Fibroblast of lung (primary cell): Measurements from ENCODE around the gene FGF22. TPM values are rescaled to one million over a fixed set of nuclear protein-coding genes. Genes with fewer than 3 reads are reported as not detected.
"Not testable (repeated sequence)": the region's sequence is repeated elsewhere in the genome, so short reads cannot be mapped to it uniquely, and the experiment has no call there.

Experiments
- DNase-seq, 2 donors: peaks; one replicate each; pipeline versions ENCODE4 v3.0.0 to v3.0.0-alpha.2; 2010; ENCODE audit warnings: low read depth in 2 of 2
- H2AFZ ChIP-seq: 2 replicates; pipeline ENCODE4 v1.5.1; 2012; ENCODE audit warnings: low read length, control low read depth, inconsistent platforms
- H3K27ac ChIP-seq: 2 replicates; pipeline ENCODE4 v1.5.1; 2011; ENCODE audit warnings: low read length, control low read depth; ENCODE audit not compliant: insufficient read depth
- H3K27me3 ChIP-seq: 2 replicates; pipeline ENCODE4 v1.5.1; 2011; ENCODE audit warnings: mild to moderate bottlenecking, low read length; ENCODE audit not compliant: control insufficient read depth, insufficient read depth
- H3K36me3 ChIP-seq: 2 replicates; pipeline ENCODE4 v1.5.1; 2011; ENCODE audit warnings: low read length; ENCODE audit not compliant: control insufficient read depth, insufficient read depth
- H3K4me1 ChIP-seq: 2 replicates; pipeline ENCODE4 v1.5.1; 2011; ENCODE audit warnings: low read length; ENCODE audit not compliant: control insufficient read depth, insufficient read depth; ENCODE audit errors: extremely low read depth
- H3K4me2 ChIP-seq: 2 replicates; pipeline ENCODE4 v1.5.1; 2011; ENCODE audit warnings: low read length, control low read depth; ENCODE audit not compliant: insufficient read depth; ENCODE audit errors: extremely low read depth
- H3K4me3 ChIP-seq, 4 experiments: fragments of 200-600 bp in 1 of 4; sonication (generic) in 1 of 4; replicated peaks in 1 of 4; 2 replicates each; pipeline ENCODE4 v1.5.1; 2011 to 2016; ENCODE audit warnings: low read length in 4 of 4, low read depth in 3 of 4, mild to moderate bottlenecking in 3 of 4, control low read depth in 2 of 4, inconsistent platforms in 1 of 4, mixed read lengths in 1 of 4; ENCODE audit not compliant: insufficient read depth in 1 of 4; ENCODE audit errors: control extremely low read depth in 1 of 4
- H3K79me2 ChIP-seq: 2 replicates; pipeline ENCODE4 v1.5.1; 2012; ENCODE audit warnings: mild to moderate bottlenecking, low read length, inconsistent platforms; ENCODE audit not compliant: control insufficient read depth, insufficient read depth
- H3K9ac ChIP-seq: 2 replicates; pipeline ENCODE4 v1.5.1; 2011; ENCODE audit warnings: mild to moderate bottlenecking, low read length, control low read depth; ENCODE audit not compliant: insufficient read depth
- H3K9me3 ChIP-seq: 2 replicates; pipeline ENCODE4 v1.5.1; 2012; ENCODE audit warnings: low read depth, low read length; ENCODE audit not compliant: control insufficient read depth, insufficient read depth
- H4K20me1 ChIP-seq: 2 replicates; pipeline ENCODE4 v1.5.1; 2011; ENCODE audit warnings: low read length; ENCODE audit not compliant: control insufficient read depth, insufficient read depth; ENCODE audit errors: extremely low read depth
- EZH2 ChIP-seq: IDR thresholded peaks from 2 replicates; pipeline ENCODE4 v1.5.1; 2012; ENCODE audit warnings: low read length, control low read depth, mild to moderate bottlenecking; ENCODE audit errors: missing control alignments
- polyA plus RNA-seq, 2 donors: library from polyadenylated mRNA; depleted of rRNA in 1 of 2; stranded (reverse) in 1 of 2; unstranded in 1 of 2; fragments of >200 nt; gene quantifications; 2 replicates each; pipeline ENCODE4 v1.2.1, GENCODE V29; 2011 to 2012; ENCODE audit warnings: missing spikeins in 1 of 2
- total RNA-seq: library from RNA; depleted of rRNA; stranded (reverse); fragments of >200 nt; gene quantifications from 2 replicates; pipeline ENCODE4 v1.2.1, GENCODE V29; 2014
- TF ChIP-seq, protein P1 (sequence below), 2 donors: IDR thresholded peaks in 1 of 2; conservative IDR thresholded peaks in 1 of 2; 1 replicate in 1 of 2; 2 replicates in 1 of 2; pipeline ENCODE4 v1.5.1; 2011 to 2012; ENCODE audit warnings: low read length in 2 of 2, control low read depth in 1 of 2, inconsistent platforms in 1 of 2, low read depth in 1 of 2, mild to moderate bottlenecking in 1 of 2

Gene FGF22
- total and polyA plus RNA-seq, 2 donors (not counting 1 experiment from before 2014, with no cell fraction given), result under 0.01 TPM; not detected in 1

DNA sequence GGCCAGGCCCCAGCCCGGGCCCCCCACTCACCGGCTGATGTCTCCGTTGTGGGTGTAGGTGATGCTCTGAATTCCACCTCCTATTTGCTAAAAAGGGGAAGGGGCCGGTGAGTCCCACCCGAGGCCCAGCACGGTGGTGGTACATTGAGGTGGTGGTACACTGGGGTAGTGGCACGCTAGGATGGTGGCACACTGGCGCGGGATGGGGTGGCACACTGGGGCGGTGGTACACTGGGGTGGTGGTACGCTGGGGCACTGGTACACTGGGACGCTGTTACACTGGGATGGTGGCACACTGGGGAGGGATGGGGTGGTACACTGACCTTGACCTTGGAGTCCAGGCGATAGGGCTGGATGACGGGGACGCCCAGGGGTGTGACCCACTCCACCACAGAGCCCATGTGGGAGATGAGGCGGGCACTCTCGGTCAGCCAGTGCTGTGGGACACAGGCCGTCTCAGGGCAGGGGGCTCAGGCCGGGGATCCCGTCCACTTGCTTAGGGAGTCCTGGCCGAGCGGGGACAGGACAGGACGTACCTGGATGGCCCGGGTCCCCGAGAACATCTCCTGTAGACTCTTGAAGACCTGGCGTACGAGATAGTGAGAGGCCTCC lies 20.9 kb upstream of the FGF22 start:
- Histone ChIP-seq H3K4me1 (no peaks in the 10 kb centered on the region), H3K9me3 (no peaks in the 10 kb centered on the region), H3K79me2 (no peaks in the 10 kb centered on the region), H3K27me3 (no peaks in the 10 kb centered on the region), H3K4me2 (no peak overlapping the region), H3K36me3 (peaks cover 10% of the 10 kb centered on the region), H4K20me1 (no peaks in the 10 kb centered on the region), H2AFZ (no peak overlapping the region), H3K9ac (no peak overlapping the region), H3K4me3 (no peak overlapping the region), H3K27ac (no peak overlapping the region)
- TF ChIP-seq, protein P1, sequence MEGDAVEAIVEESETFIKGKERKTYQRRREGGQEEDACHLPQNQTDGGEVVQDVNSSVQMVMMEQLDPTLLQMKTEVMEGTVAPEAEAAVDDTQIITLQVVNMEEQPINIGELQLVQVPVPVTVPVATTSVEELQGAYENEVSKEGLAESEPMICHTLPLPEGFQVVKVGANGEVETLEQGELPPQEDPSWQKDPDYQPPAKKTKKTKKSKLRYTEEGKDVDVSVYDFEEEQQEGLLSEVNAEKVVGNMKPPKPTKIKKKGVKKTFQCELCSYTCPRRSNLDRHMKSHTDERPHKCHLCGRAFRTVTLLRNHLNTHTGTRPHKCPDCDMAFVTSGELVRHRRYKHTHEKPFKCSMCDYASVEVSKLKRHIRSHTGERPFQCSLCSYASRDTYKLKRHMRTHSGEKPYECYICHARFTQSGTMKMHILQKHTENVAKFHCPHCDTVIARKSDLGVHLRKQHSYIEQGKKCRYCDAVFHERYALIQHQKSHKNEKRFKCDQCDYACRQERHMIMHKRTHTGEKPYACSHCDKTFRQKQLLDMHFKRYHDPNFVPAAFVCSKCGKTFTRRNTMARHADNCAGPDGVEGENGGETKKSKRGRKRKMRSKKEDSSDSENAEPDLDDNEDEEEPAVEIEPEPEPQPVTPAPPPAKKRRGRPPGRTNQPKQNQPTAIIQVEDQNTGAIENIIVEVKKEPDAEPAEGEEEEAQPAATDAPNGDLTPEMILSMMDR (conservative IDR thresholded peaks at IDR 0.05 in 1 of 2, IDR thresholded peaks at IDR 0.05 in 1 of 2; ENCODE audit: low read depth in 1 of 2, low read length in 2 of 2), result no peak
- TF ChIP-seq EZH2, result no peak
- DNase-seq, result no peak

GRCh38 chr19:619286-620002 lies 20.2 kb upstream of the FGF22 start:
- Histone ChIP-seq H3K9ac (no peak overlapping the region), H3K36me3 (peaks cover 12% of the 10 kb centered on the region), H4K20me1 (no peaks in the 10 kb centered on the region), H3K27me3 (no peaks in the 10 kb centered on the region), H3K4me1 (no peaks in the 10 kb centered on the region), H3K4me3 (no peak overlapping the region), H3K4me2 (no peak overlapping the region), H3K9me3 (no peaks in the 10 kb centered on the region), H3K79me2 (no peaks in the 10 kb centered on the region), H3K27ac (no peak overlapping the region), H2AFZ (no peak overlapping the region)
- DNase-seq, result no peak
- TF ChIP-seq, protein P1 (conservative IDR thresholded peaks at IDR 0.05 in 1 of 2, IDR thresholded peaks at IDR 0.05 in 1 of 2; ENCODE audit: low read depth in 1 of 2, low read length in 2 of 2), result no peak
- TF ChIP-seq EZH2, result no peak

GRCh38 chr19:620166-620862 lies 19.4 kb upstream of the FGF22 start:
- TF ChIP-seq, protein P1 (conservative IDR thresholded peaks at IDR 0.05 in 1 of 2, IDR thresholded peaks at IDR 0.05 in 1 of 2; ENCODE audit: low read depth in 1 of 2, low read length in 2 of 2), result no peak
- no peak for TF ChIP-seq EZH2
- DNase-seq, result no peak

GRCh38 chr19:621191-621590 lies 18.5 kb upstream of the FGF22 start:
- H3K27me3 ChIP-seq, H3K4me2 ChIP-seq, H3K9me3 ChIP-seq, H3K9ac ChIP-seq, H3K4me3 ChIP-seq, H3K27ac ChIP-seq, H2AFZ ChIP-seq, H3K4me1 ChIP-seq, DNase-seq, H4K20me1 ChIP-seq, H3K79me2 ChIP-seq: not testable (repeated sequence)
- peaks cover 13% of the 10 kb centered on the region for H3K36me3 ChIP-seq

More at GRCh38 chr19:620166-620862, 19.4 kb upstream of the FGF22 start:
- H4K20me1 ChIP-seq, result no peaks in the 10 kb centered on the region
- H3K4me3 ChIP-seq, result no peak overlapping the region
- no peak overlapping the region for H3K27ac ChIP-seq
- no peak overlapping the region for H3K4me2 ChIP-seq
- H3K4me1 ChIP-seq, result no peaks in the 10 kb centered on the region
- no peaks in the 10 kb centered on the region for H3K79me2 ChIP-seq
- H3K9ac ChIP-seq, result no peak overlapping the region
- H3K9me3 ChIP-seq, result no peaks in the 10 kb centered on the region
- no peaks in the 10 kb centered on the region for H3K27me3 ChIP-seq
- no peak overlapping the region for H2AFZ ChIP-seq
- H3K36me3 ChIP-seq, result peaks cover 13% of the 10 kb centered on the region
